Umbilical cord (tissue), 2 donors: ENCODE results near the gene SRRM5. TPM values are rescaled to one million over a fixed set of nuclear protein-coding genes. Genes with fewer than 3 reads are reported as not detected.
"Not testable (repeated sequence)": the region's sequence is repeated elsewhere in the genome, so short reads cannot be mapped to it uniquely, and the experiment has no call there.

ENCODE experiments used
- DNase-seq: peaks from one replicate; pipeline ENCODE4 v3.0.0-alpha.2; 2015; ENCODE audit warnings: low spot score
- total RNA-seq: library from RNA; depleted of rRNA; stranded (reverse); fragments of >200 nt; gene quantifications from one replicate; pipeline ENCODE4 v1.2.3, GENCODE V29; 2014; ENCODE audit warnings: low replicate concordance; ENCODE audit not compliant: insufficient read depth

Gene SRRM5
- total RNA-seq, 1 donor from 2014 or later, result 0.24 TPM

- no peak for DNase-seq
Measured at GRCh38 chr19:43591904-43592772, 19.8 kb upstream of the SRRM5 start.

GRCh38 chr19:43592800-43593350 lies 19.0 kb upstream of the SRRM5 start:
- no peak for DNase-seq

DNA sequence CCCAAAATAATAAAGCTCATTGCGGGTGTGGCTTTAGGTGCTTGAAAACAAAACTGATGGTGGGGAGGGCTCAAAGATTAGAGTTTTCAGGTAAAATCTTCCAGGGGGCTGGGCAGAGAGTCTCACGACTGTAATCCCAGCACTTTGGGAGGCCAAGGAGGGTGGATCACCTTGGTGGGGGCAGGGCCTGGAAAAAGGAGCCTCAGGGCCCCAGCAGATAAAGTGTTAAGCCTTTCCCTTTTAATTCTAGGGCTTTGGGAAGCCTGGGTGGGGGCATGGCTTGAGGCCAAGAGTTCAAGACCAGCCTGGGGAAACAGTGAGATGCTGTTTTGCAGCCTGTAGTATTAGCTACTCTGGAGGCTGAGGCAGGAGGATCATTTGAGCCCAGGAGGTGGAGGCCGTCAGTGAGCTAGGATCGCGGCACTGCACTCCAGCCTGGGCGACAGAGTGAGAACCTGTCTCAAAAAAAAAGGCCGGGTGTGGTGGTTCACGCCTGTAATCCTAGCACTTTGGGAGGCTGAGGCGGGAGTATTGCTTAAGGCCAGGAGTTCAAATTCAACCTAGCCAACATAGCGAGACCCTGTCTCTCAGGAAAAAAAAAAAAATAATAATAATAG lies 17.7 kb upstream of the SRRM5 start:
- no peak for DNase-seq

DNA sequence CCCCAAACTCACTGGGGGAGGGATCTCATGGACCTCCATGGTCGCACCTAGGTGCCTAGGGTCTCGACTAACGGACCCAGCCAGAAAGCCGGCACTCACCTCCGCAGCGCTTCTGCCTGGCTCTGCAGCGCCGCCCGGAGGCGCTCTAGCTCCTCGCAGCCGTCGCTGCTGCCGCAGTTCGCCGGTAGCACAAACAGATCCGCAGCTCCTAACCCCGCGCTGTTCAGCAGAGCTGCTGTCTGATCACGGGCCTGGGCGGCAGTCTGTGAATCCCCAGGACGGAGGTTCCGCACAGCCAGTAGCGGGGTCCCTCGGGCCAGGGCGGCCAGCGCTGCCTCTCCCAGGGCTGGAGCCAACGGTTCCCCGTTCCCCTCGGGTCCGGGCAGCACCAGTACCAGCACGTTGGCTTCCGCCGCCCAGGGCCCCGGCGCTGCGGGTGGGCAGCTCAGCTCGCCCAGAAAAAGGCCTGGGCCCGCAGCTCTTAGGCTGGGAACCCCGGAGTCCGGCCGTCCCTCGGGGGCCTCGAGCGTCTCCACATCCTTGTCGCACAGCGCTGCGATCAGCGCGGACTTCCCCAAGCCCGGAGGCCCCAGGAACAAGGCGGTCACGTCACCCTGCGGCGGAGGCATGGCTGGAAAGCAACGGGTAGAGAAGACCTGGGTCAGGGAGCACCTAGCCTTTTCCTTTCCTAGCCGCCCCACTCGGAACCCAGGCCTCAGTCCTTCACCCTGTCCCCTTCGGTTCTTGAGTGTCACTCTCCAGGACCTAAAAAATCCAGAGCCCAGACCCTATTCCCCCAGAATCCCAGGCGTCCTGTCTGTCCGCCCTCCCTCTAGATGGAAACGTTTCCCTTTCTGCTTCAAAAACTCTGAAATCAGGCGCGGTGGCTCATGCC lies 16.9 kb upstream of the SRRM5 start:
- DNase-seq, result peak; percentile 51

DNA sequence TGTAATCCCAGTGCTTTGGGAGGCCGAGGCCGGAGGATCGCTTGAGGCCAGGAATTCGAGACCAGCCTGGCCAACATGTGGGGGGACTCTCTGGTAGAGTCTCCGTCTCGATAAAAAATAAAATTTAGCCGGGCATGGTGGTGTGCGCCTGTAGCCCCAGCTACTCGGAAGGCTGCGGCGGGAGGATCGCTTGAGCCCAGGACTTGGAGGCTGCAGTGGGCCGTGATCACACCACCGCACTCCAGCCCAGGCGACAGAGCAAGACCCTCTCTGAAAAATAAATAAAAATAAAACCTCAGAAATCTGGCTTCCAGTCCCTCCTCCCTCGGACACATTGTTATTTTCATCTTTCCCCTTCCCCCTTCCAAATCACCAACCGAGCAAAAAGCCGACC lies 16.3 kb upstream of the SRRM5 start:
- DNase-seq, result no peak

DNA sequence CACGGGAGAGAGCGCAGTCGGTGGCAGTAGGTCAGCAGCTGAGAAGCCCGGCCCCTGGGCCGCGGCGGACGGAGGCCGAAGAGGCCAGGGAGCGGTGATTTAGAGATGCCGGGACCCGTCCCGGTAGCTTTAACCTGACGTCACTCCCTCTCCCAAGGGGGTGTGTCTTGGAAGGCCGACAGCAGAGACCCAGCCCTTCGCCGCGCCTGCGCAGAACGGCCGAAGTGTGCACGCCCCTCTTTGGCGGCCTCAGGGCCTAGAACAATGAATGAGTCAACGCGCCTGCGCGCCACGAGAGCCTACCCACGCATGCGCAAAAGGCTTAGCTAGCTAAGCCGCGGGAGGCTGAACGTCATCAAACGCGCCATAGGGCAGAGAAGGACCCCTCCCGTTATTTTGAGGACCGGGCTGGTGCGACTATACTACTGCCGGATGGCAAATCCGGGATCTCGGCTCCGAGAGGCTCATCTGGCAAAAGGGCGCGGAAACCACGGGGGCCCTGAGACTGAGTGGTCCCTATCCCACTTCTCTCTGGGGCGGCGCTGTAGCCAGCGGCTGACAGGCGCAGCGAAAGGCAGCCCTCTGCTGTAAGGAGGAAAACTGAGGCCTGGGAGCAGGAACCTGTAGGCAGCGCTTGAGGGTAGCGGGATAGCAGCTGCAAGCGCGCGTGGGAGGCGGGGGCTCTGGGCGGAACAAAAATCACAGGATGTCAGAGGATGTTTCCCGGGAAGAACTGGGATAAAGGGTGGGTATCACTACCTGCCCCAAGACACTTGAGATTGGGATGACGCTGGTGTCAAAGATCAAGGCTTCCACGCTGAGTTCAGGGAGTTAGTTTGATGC lies 15.7 kb upstream of the SRRM5 start, which contains the start of the genes IRGQ and ZNF576:
Gene IRGQ (minus strand): TSS at position 136 of the 843 bp plus-strand sequence. CDS start 796 bp downstream, outside the sequence.
Gene ZNF576 (plus strand): TSS at position 597 of the 843 bp plus-strand sequence. CDS start 514 bp downstream, outside the sequence.
- peak; percentile 100 for DNase-seq

DNA sequence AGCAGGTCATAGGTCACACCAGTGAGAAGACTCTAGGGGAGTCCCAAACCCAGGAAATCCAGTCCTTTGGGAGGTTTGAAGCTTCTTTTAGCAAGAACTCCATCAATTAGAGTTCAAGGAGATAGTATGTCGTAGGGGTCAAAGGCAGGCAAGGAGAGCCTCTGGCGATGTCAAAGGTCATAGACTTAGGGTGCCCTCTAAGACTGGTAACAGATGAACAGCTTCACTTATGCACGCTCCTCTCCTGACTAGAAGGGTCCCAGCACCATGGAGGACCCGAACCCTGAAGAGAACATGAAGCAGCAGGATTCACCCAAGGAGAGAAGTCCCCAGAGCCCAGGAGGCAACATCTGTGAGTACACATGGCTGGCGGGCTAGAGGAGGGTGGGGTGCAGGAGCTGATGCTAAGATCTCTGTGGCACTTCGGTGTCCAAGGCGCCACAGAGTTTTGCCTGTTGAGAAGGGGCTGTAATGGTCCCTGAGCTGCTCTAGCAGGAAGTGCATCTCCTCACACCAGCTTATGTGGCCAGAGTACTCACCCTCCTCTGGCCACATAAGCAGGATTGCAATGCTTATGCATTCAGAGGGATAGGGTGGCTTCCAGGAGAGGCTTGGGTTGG lies 14.9 kb upstream of the SRRM5 start:
- DNase-seq, result no peak

- no peak for DNase-seq
Measured at GRCh38 chr19:43597876-43598275, 14.0 kb upstream of the SRRM5 start.

- no peak for DNase-seq
Measured at GRCh38 chr19:43598445-43599240, 13.2 kb upstream of the SRRM5 start.

DNA sequence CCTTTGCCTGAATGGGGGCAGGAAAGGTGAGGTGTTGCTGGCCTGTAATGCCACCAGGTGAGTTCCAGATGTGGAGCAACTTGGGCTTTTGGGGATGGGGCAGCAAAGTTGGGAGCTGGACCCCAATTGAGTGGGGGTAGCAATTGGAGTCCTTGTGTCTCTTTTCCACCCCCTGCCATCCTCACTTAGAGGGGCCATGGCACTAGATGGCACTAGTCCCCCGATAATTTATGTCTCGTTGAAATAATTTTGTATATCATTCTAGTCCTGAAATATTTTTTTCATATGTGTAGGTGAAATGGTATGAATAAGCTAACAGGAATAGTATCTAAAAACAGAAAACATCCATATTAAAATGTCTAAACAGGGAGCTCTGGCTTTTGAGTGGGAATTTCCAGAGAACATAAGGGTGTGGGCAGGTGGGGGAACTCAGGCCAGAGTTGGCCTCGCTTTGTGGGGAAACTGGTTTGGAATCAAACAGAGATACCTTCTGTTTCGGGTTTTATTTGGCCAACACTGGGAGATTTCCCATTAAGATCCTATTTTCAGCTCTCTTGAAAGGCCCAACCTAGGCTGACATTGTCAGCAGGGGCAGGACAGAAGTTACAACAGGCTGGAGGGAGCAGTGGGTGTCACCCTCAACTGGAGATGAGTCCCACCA lies 12.1 kb upstream of the SRRM5 start:
- no peak for DNase-seq

- not testable (repeated sequence) for DNase-seq
Measured at GRCh38 chr19:43600326-43600725, 11.6 kb upstream of the SRRM5 start.

- no peak for DNase-seq
Measured at GRCh38 chr19:43605875-43606568, 5.9 kb upstream of the SRRM5 start.

DNA sequence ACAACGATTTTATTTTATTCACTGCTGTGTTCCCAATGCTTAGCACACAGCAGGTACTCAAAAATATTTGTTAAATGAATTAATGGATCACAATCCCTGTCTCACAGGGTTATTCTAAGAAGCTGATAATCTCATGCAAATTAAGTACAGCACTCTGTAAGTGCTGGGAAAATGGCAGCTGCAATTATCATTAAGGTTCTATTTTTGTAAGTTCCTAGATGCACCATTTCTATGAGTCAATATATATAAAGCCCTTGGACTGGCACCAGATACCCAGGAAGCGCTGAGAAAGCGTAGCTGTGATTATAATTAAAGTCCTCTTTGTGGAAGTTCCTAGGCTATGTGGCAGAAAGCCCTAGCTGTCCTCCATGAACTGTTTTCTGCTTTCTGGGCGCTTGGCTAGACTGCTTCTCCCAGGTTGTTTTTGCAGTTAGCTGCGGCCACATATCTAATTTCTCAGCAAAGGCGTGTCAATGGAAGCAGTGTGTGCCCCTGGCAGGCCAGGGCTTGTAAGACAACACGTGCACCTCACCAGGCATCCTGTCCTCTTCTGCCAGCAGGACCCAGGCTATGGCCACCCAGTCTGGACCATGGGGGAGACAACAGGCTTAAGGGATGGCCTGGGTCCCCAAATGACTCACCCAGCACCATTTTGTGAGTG lies 5.2 kb upstream of the SRRM5 start:
- DNase-seq, result no peak

DNA sequence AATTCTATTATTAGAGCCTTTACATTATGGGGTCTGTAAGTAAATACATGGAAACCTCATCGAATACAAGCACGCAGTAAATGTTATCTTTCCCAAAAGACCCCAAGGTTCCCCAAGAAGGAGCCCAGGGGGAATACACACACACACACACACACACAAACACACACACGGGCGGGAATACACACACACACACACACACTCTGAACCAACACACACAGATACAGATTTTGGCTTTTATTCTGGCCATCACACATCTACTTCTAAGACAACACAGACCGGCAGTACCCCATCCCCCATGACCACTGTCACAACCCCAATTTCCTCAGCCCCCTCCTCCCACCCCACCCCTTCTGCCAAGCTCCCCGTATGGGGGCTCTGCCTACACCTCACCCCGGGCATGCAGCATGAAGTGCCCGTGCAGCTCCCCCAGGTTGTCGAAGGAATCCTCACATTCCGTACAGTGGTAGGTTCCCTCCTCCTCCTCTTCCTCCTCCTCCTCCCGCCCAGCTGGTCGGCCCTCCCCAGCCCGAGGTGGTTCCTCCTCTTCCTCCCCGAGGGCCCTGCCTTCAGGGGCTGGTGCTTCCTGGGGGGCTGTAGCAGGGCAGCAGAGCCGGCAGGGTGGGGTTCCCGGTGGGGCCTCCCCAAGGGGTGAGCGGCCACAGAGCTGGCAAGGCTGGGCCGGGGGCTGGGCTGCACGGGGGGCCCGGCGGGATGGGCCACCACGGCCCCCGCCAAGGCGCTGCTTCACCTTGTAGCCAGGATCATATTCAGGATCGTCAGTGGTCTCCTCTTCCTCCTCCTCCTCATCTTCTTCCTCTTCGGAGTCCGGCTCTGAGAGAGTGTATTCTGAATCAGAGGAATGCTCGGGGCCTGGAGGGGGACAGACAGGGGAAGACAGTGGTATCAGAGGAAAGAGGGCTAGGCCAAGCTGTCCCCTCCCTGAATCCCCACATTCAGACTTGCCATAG lies 4.4 kb upstream of the SRRM5 start:
- no peak for DNase-seq

DNA sequence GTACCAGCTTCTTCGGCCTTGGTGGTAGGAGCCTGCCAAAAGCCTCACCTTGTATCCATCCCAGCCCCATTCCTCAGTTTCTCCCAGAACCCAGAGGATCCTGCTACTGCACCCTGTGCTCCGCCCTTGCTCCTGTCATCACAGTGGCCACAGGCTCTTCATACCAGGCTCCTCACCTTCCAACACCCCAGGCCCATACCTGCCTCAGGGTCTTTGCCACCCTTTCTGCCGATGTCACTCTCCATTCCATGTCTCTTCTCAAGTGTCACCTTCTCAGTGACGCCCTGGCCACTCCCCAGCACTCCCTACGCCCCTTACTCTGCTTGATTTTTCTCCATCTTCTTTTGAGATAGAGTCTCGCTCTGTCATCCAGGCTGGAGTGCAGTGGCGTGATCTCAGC lies 2.0 kb upstream of the SRRM5 start:
- DNase-seq, result no peak

GRCh38 chr19:43610493-43610892 lies 1.4 kb upstream of the SRRM5 start:
- no peak for DNase-seq
